PFSK-1 (cell line): Measurements from ENCODE around the gene MEN1.

Experiments used
- FOXP2 ChIP-seq: optimal IDR thresholded peaks from 2 replicates; pipeline ENCODE3; 2011; ENCODE audit warnings: borderline replicate concordance, control low read depth, inconsistent platforms; ENCODE audit not compliant: insufficient read depth; ENCODE audit errors: extremely low read length, extremely low read depth
- POLR2AphosphoS5 ChIP-seq: IDR thresholded peaks from 2 replicates; pipeline ENCODE4 v1.6.1; 2012; ENCODE audit warnings: low read depth, mild to moderate bottlenecking, control low read depth, low read length, moderate library complexity
- REST ChIP-seq, 2 experiments: IDR thresholded peaks; 2 replicates each; pipeline versions ENCODE4 v1.6.1 to v1.8.0; 2011 to 2012; ENCODE audit warnings: low read depth in 2 of 2, low read length in 2 of 2, control low read depth in 1 of 2, inconsistent platforms in 1 of 2, mild to moderate bottlenecking in 1 of 2, moderate library complexity in 1 of 2; ENCODE audit not compliant: insufficient read depth in 1 of 2
- SIN3A ChIP-seq: IDR thresholded peaks from 2 replicates; pipeline ENCODE4 v1.6.1; 2012; ENCODE audit warnings: mild to moderate bottlenecking, low read length, moderate library complexity, borderline replicate concordance; ENCODE audit not compliant: insufficient read depth
- TAF1 ChIP-seq: IDR thresholded peaks from 2 replicates; pipeline ENCODE4 v1.6.1; 2012; ENCODE audit warnings: low read length, control low read depth, borderline replicate concordance; ENCODE audit not compliant: insufficient read depth

DNA sequence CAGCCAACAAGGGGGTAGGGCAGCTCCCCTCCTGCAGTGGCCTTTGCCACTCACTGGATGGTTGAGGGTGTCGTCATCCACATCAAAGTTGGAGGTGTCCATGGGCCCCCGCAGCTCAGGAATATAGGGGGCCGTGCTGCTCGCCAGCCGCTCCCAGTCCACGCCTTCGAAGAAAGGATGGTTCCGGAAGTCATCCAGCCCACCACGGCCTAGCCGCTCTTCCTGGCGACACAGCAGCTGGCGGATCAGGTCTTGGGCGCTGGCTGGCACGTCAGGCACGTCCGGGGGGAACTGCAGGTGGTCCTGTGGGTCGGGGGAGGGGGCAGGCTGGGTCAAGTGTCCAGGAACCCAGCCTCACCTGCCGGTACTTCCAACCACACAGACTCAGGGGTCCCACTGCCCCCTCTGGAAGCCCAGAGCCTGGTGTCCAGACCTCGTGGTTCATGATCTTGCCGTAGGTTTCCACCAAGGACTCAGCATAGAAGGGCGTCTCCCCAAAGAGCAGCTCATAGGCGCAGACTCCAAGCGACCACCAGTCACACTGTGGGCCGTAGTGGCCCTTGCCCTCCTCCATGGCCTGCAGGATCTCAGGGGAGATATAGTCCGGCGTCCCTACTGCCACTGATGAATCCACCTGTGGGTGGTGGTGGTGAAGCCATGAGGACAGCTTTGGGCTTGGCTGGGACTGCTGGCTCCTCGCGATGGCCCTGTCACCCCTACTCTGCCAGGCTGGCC is 28.4 kb upstream of the MEN1 start:
- TF ChIP-seq REST (IDR thresholded peaks at IDR 0.05; ENCODE audit: insufficient read depth in 1 of 2, low read depth in 2 of 2, low read length in 2 of 2) = no peak
- TF ChIP-seq SIN3A = no peak
- TF ChIP-seq TAF1 = no peak
- no peak for TF ChIP-seq POLR2AphosphoS5
- no peak for TF ChIP-seq FOXP2
